Transverse colon (tissue), 4 donors: ENCODE data around the gene FKBP7.

Experiments used
- CTCF ChIP-seq, 5 experiments: fragments of 200-600 bp in 3 of 5; fragments of 450-650 bp in 2 of 5; sonication (generic) in 3 of 5; IDR thresholded peaks; 1 replicate in 2 of 5; 2 replicates in 3 of 5; pipeline ENCODE4 v1.5.1; 2016 to 2017; ENCODE audit warnings: antibody characterized with exemption in 5 of 5, inconsistent platforms in 3 of 5, mild to moderate bottlenecking in 2 of 5, moderate library complexity in 1 of 5
- POLR2A ChIP-seq: fragments of 450-650 bp; IDR thresholded peaks from one replicate; pipeline ENCODE4 v1.6.1; 2016; ENCODE audit warnings: antibody characterized with exemption, mild to moderate bottlenecking, moderate library complexity
- POLR2AphosphoS5 ChIP-seq, 3 donors: sonication (generic); formaldehyde crosslinking; IDR thresholded peaks; one replicate each; pipeline ENCODE4 v1.6.1; 2016; ENCODE audit warnings: antibody characterized with exemption in 3 of 3

GRCh38 chr2:178496049-178496448 is 17.6 kb upstream of the FKBP7 start:
- TF ChIP-seq CTCF (IDR thresholded peaks at IDR 0.05) = no peak
- no peak for TF ChIP-seq POLR2A
- TF ChIP-seq POLR2AphosphoS5 (IDR thresholded peaks at IDR 0.05) = no peak
